Neural crest cell (in vitro differentiated cells): ENCODE results near the gene ADRB1. TPM values are rescaled to one million over a fixed set of nuclear protein-coding genes. Genes with fewer than 3 reads are reported as not detected.

Experiments used
- DNase-seq: peaks from one replicate; pipeline ENCODE4 v3.0.0; 2021; ENCODE audit warnings: low read depth, mixed read lengths, low spot score
- H3K27ac Mint-ChIP-seq: one replicate; pipeline ENCODE4 v1.8.0; 2021; ENCODE audit warnings: mild to moderate bottlenecking, mixed read lengths; ENCODE audit not compliant: unreplicated experiment
- H3K27me3 Mint-ChIP-seq: 2 replicates; pipeline ENCODE4 v1.8.0; 2021; ENCODE audit warnings: low read depth, mild to moderate bottlenecking, mixed read lengths
- H3K36me3 Mint-ChIP-seq: 2 replicates; pipeline ENCODE4 v1.8.0; 2021; ENCODE audit warnings: low read depth, mild to moderate bottlenecking, mixed read lengths
- H3K4me1 Mint-ChIP-seq: 2 replicates; pipeline ENCODE4 v1.8.0; 2021; ENCODE audit warnings: mixed read lengths
- H3K4me3 Mint-ChIP-seq: one replicate; pipeline ENCODE4 v1.8.0; 2021; ENCODE audit warnings: mild to moderate bottlenecking, mixed read lengths
- H3K9me3 Mint-ChIP-seq: 2 replicates; pipeline ENCODE4 v1.8.0; 2021; ENCODE audit warnings: mixed read lengths
- CTCF ChIP-seq: fragments of 200-600 bp; sonication (generic); conservative IDR thresholded peaks from 2 replicates; pipeline ENCODE4 v1.5.0; 2021; ENCODE audit warnings: antibody characterized with exemption, mild to moderate bottlenecking
- total RNA-seq: library from RNA; stranded (reverse); gene quantifications from 2 replicates; pipeline ENCODE4 v1.2.1, GENCODE V29; 2021

ADRB1 gene
- total RNA-seq, 1 donor from 2014 or later, result 0.07 TPM

GRCh38 chr10:114038819-114039218 is 4.8 kb upstream of the ADRB1 start:
- no peak overlapping the region for H3K4me3 Mint-ChIP-seq
- H3K4me1 Mint-ChIP-seq, result peaks cover 8% of the 10 kb centered on the region
- DNase-seq, result no peak
- H3K27ac Mint-ChIP-seq, result no peak overlapping the region
- H3K36me3 Mint-ChIP-seq, result no peaks in the 10 kb centered on the region
- peaks cover 53% of the 10 kb centered on the region for H3K27me3 Mint-ChIP-seq
- H3K9me3 Mint-ChIP-seq, result no peaks in the 10 kb centered on the region
- TF ChIP-seq CTCF, result no peak

GRCh38 chr10:114041166-114041565 is 2.5 kb upstream of the ADRB1 start:
- Mint-ChIP-seq H3K36me3 (no peaks in the 10 kb centered on the region), H3K27me3 (peaks cover 71% of the 10 kb centered on the region), H3K4me1 (peaks cover 17% of the 10 kb centered on the region), H3K4me3 (peak overlapping the region; percentile 51), H3K27ac (no peak overlapping the region), H3K9me3 (no peaks in the 10 kb centered on the region)
- no peak for TF ChIP-seq CTCF
- DNase-seq, result no peak

GRCh38 chr10:114042895-114043531 is 653 bp upstream of the ADRB1 start:
- Mint-ChIP-seq H3K4me1 (peaks cover 19% of the 10 kb centered on the region), H3K36me3 (no peaks in the 10 kb centered on the region), H3K4me3 (peak overlapping the region; percentile 80), H3K9me3 (no peaks in the 10 kb centered on the region), H3K27ac (no peak overlapping the region), H3K27me3 (peaks cover 90% of the 10 kb centered on the region)
- no peak for TF ChIP-seq CTCF
- DNase-seq, result no peak

DNA sequence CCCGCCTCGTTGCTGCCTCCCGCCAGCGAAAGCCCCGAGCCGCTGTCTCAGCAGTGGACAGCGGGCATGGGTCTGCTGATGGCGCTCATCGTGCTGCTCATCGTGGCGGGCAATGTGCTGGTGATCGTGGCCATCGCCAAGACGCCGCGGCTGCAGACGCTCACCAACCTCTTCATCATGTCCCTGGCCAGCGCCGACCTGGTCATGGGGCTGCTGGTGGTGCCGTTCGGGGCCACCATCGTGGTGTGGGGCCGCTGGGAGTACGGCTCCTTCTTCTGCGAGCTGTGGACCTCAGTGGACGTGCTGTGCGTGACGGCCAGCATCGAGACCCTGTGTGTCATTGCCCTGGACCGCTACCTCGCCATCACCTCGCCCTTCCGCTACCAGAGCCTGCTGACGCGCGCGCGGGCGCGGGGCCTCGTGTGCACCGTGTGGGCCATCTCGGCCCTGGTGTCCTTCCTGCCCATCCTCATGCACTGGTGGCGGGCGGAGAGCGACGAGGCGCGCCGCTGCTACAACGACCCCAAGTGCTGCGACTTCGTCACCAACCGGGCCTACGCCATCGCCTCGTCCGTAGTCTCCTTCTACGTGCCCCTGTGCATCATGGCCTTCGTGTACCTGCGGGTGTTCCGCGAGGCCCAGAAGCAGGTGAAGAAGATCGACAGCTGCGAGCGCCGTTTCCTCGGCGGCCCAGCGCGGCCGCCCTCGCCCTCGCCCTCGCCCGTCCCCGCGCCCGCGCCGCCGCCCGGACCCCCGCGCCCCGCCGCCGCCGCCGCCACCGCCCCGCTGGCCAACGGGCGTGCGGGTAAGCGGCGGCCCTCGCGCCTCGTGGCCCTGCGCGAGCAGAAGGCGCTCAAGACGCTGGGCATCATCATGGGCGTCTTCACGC is 825 bp downstream of the ADRB1 start:
- no peak for TF ChIP-seq CTCF
- Mint-ChIP-seq H3K36me3 (no peaks in the 10 kb centered on the region), H3K4me1 (peaks cover 19% of the 10 kb centered on the region), H3K4me3 (peak overlapping the region; percentile 81), H3K9me3 (no peaks in the 10 kb centered on the region), H3K27ac (no peak overlapping the region), H3K27me3 (peaks cover 91% of the 10 kb centered on the region)
- no peak for DNase-seq

DNA sequence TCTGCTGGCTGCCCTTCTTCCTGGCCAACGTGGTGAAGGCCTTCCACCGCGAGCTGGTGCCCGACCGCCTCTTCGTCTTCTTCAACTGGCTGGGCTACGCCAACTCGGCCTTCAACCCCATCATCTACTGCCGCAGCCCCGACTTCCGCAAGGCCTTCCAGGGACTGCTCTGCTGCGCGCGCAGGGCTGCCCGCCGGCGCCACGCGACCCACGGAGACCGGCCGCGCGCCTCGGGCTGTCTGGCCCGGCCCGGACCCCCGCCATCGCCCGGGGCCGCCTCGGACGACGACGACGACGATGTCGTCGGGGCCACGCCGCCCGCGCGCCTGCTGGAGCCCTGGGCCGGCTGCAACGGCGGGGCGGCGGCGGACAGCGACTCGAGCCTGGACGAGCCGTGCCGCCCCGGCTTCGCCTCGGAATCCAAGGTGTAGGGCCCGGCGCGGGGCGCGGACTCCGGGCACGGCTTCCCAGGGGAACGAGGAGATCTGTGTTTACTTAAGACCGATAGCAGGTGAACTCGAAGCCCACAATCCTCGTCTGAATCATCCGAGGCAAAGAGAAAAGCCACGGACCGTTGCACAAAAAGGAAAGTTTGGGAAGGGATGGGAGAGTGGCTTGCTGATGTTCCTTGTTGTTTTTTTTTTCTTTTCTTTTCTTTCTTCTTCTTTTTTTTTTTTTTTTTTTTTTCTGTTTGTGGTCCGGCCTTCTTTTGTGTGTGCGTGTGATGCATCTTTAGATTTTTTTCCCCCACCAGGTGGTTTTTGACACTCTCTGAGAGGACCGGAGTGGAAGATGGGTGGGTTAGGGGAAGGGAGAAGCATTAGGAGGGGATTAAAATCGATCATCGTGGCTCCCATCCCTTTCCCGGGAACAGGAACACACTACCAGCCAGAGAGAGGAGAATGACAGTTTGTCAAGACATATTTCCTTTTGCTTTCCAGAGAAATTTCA is 1.7 kb downstream of the ADRB1 start:
- Mint-ChIP-seq H3K4me1 (peaks cover 19% of the 10 kb centered on the region), H3K4me3 (peak overlapping the region; percentile 77), H3K9me3 (no peaks in the 10 kb centered on the region), H3K36me3 (no peaks in the 10 kb centered on the region), H3K27me3 (peaks cover 92% of the 10 kb centered on the region), H3K27ac (no peak overlapping the region)
- DNase-seq, result no peak
- no peak for TF ChIP-seq CTCF
